Adrenal gland (tissue), 5 donors: Measurements from ENCODE around the gene RNF44.

Experiments
- CTCF ChIP-seq, 6 experiments: fragments of 450-650 bp in 4 of 6; fragments of 200-600 bp in 2 of 6; sonication (generic) in 1 of 6; IDR thresholded peaks; 1 replicate in 5 of 6; 2 replicates in 1 of 6; pipeline versions ENCODE4 v1.5.1 to v1.8.0; 2016 to 2021; ENCODE audit warnings: antibody characterized with exemption in 6 of 6, mild to moderate bottlenecking in 2 of 6, moderate library complexity in 1 of 6
- POLR2A ChIP-seq, 2 donors: fragments of 450-650 bp; IDR thresholded peaks; one replicate each; pipeline ENCODE4 v1.6.1; 2017; ENCODE audit warnings: antibody characterized with exemption in 2 of 2, mild to moderate bottlenecking in 2 of 2, moderate library complexity in 1 of 2
- donor health status: DM: no; HTN: no; CAD: no.

GRCh38 chr5:176575488-176576422 is 38.6 kb upstream of the RNF44 start:
- TF ChIP-seq CTCF (IDR thresholded peaks at IDR 0.05) (no peak), POLR2A (IDR thresholded peaks at IDR 0.05) (no peak)
